ENCODE data around the gene ENOX1. TPM values are rescaled to one million over a fixed set of nuclear protein-coding genes. Genes with fewer than 3 reads are reported as not detected.

Gene ENOX1
- total RNA-seq, 2 donors from 2014 or later: 0.78 to 4.3 TPM

GRCh38 chr13:43365039-43365344, 421.8 kb downstream of the ENOX1 start:
- no peaks in the 10 kb centered on the region for H3K27me3 ChIP-seq
- 62 to 64% methylated on average over 3 of the region's 3 CpGs for WGBS, 2 donors
- intact Hi-C loops (cut with DNase I): no loop called here
- no peak for TF ChIP-seq CTCF (IDR thresholded peaks at IDR 0.05)
- no peak for TF ChIP-seq POLR2A (IDR thresholded peaks at IDR 0.05)
- no peaks in the 10 kb centered on the region for H3K36me3 ChIP-seq (replicated peaks in 1 of 2; ENCODE audit: insufficient read depth in 1 of 2, low read depth in 2 of 2)
- no peaks in the 10 kb centered on the region for H3K9me3 ChIP-seq
- H3K4me1 ChIP-seq: peaks cover 5% of the 10 kb centered on the region
- H3K4me3 ChIP-seq: no peak overlapping the region
- H3K27ac ChIP-seq: peak overlapping the region in 1 of 4 donors; percentile 36
- no peak for DNase-seq
- no peak for ATAC-seq

GRCh38 chr13:43364210-43365038, 422.3 kb downstream of the ENOX1 start:
- ATAC-seq: peak; percentile 50
- intact Hi-C loops (cut with DNase I): no loop called here

GRCh38 chr13:43363156-43363953, 423.4 kb downstream of the ENOX1 start:
- DNase-seq: no peak
- H3K9me3 ChIP-seq: no peaks in the 10 kb centered on the region
- no peak overlapping the region for H3K4me3 ChIP-seq
- peaks cover 5% of the 10 kb centered on the region for H3K4me1 ChIP-seq
- no peak overlapping the region for H3K27ac ChIP-seq
- no peaks in the 10 kb centered on the region for H3K27me3 ChIP-seq
- H3K36me3 ChIP-seq (replicated peaks in 1 of 2; ENCODE audit: insufficient read depth in 1 of 2, low read depth in 2 of 2): no peaks in the 10 kb centered on the region
- no peak for ATAC-seq
- intact Hi-C loops (cut with DNase I): no loop called here
- 71 to 80% methylated on average over 5 of the region's 5 CpGs for WGBS, 2 donors
- TF ChIP-seq POLR2A (IDR thresholded peaks at IDR 0.05) (no peak), CTCF (IDR thresholded peaks at IDR 0.05) (no peak)

More at GRCh38 chr13:43364210-43365038, 422.3 kb downstream of the ENOX1 start:
- Histone ChIP-seq H3K27ac (peak overlapping the region in 1 of 4 donors; percentile 36), H3K27me3 (no peaks in the 10 kb centered on the region), H3K9me3 (no peaks in the 10 kb centered on the region), H3K4me1 (peaks cover 5% of the 10 kb centered on the region), H3K4me3 (no peak overlapping the region), H3K36me3 (replicated peaks in 1 of 2; ENCODE audit: insufficient read depth in 1 of 2, low read depth in 2 of 2) (no peaks in the 10 kb centered on the region)
- 52 to 70% methylated on average over 10 of the region's 10 CpGs for WGBS, 2 donors
- DNase-seq: peak in 1 of 4 donors; percentile 12
- TF ChIP-seq POLR2A (IDR thresholded peaks at IDR 0.05) (no peak), CTCF (IDR thresholded peaks at IDR 0.05) (no peak)

GRCh38 chr13:43362556-43362955, 424.2 kb downstream of the ENOX1 start:
- no peak for DNase-seq
- WGBS, 2 donors: 87 to 92% methylated on average over 6 of the region's 6 CpGs
- Histone ChIP-seq H3K27ac (no peak overlapping the region), H3K4me3 (no peak overlapping the region), H3K4me1 (peaks cover 4% of the 10 kb centered on the region), H3K27me3 (no peaks in the 10 kb centered on the region), H3K36me3 (replicated peaks in 1 of 2; ENCODE audit: insufficient read depth in 1 of 2, low read depth in 2 of 2) (no peaks in the 10 kb centered on the region), H3K9me3 (no peaks in the 10 kb centered on the region)
- no peak for TF ChIP-seq POLR2A (IDR thresholded peaks at IDR 0.05)
- ATAC-seq: no peak
- intact Hi-C loops (cut with DNase I): no loop called here

GRCh38 chr13:43360892-43361610, 425.7 kb downstream of the ENOX1 start:
- Histone ChIP-seq H3K4me1 (no peaks in the 10 kb centered on the region), H3K9me3 (no peaks in the 10 kb centered on the region), H3K27ac (no peak overlapping the region), H3K36me3 (replicated peaks in 1 of 2; ENCODE audit: insufficient read depth in 1 of 2, low read depth in 2 of 2) (no peaks in the 10 kb centered on the region), H3K27me3 (no peaks in the 10 kb centered on the region), H3K4me3 (no peak overlapping the region)
- intact Hi-C loops (cut with DNase I): no loop called here
- TF ChIP-seq POLR2A (IDR thresholded peaks at IDR 0.05): no peak
- no peak for TF ChIP-seq CTCF (IDR thresholded peaks at IDR 0.05)
- 68 to 74% methylated on average over 6 of the region's 6 CpGs for WGBS, 2 donors
- no peak for DNase-seq
- no peak for ATAC-seq
